ENCODE measurements around the gene CCL28. TPM values are rescaled to one million over a fixed set of nuclear protein-coding genes. Genes with fewer than 3 reads are reported as not detected.

CCL28 gene
- total and polyA plus RNA-seq, 2 of the 13 experiments (the other 11 are each of a cell fraction or from before 2014, with no cell fraction given), result 0.03 TPM; not detected in 1

DNA sequence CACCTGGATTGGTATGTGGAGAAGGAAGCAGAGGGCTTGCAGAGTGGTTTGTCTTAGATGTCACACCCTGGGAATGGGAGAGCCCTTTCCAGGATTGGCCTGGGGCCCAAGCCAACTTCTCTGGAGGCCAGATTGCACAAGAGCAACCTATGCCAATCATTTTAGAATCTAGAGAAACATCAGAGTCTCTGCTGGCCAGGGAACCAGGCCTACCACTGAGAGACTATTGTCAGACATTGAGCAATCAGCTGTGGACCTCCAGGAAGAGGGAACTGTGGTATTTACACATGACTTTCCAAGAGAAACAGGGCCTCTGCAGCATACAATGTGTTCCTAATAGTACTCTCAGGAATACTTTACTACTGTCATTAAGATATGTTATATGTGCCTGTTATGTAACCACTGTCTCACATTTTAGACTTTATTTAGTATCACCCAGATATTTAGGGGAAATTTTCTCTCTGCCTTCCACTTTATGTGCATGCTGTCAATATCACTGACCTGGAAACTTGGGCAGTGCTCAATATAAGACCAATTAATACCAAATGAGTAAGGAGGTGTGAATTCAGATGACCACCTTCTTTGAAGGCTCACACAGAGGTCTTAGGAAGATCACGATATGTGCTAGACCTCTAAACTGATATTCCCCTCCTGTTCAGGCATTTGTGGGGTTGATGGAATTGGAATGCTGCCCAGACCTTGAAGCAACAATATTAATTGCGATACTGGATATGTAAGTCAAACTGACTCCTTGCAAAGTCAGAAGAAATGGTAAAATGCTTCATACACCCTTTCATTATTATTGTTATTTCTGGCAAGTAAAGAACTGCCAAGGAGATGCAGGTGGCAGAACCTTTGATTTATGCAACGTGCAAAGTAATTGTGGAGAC, 20.5 kb upstream of the CCL28 start (continued):
- TF ChIP-seq, protein P1, sequence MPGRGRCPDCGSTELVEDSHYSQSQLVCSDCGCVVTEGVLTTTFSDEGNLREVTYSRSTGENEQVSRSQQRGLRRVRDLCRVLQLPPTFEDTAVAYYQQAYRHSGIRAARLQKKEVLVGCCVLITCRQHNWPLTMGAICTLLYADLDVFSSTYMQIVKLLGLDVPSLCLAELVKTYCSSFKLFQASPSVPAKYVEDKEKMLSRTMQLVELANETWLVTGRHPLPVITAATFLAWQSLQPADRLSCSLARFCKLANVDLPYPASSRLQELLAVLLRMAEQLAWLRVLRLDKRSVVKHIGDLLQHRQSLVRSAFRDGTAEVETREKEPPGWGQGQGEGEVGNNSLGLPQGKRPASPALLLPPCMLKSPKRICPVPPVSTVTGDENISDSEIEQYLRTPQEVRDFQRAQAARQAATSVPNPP (CRISPR knock-in tag; IDR thresholded peaks at IDR 0.05), result peak; percentile 74; the same call in 1 of the 2 replicates
- TF ChIP-seq ZNF530 (CRISPR knock-in tag; IDR thresholded peaks at IDR 0.05; ENCODE audit: low read depth) (no peak), ZNF746 (CRISPR knock-in tag; IDR thresholded peaks at IDR 0.05) (no peak), ZNF777 (CRISPR knock-in tag; IDR thresholded peaks at IDR 0.05) (no peak), MTA1 (CRISPR knock-in tag; IDR thresholded peaks at IDR 0.05; ENCODE audit: borderline replicate concordance) (no peak; the same call in 1 of the 2 replicates), SRSF1 (optimal IDR thresholded peaks at IDR 0.05; ENCODE audit: low read depth, low read length) (no peak), ELF3 (CRISPR knock-in tag; IDR thresholded peaks at IDR 0.05) (peak; percentile 98), NKX3-1 (CRISPR knock-in tag; IDR thresholded peaks at IDR 0.05) (peak; percentile 54; the same call in 1 of the 2 replicates), ZNF121 (CRISPR knock-in tag; IDR thresholded peaks at IDR 0.05) (no peak), ZSCAN9 (CRISPR knock-in tag; IDR thresholded peaks at IDR 0.05; ENCODE audit: borderline replicate concordance) (peak; percentile 76; the same call in 1 of the 2 replicates), NRL (CRISPR knock-in tag; IDR thresholded peaks at IDR 0.05; ENCODE audit: borderline replicate concordance) (no peak), KLF11 (CRISPR knock-in tag; IDR thresholded peaks at IDR 0.05) (no peak), ZNF264 (CRISPR knock-in tag; IDR thresholded peaks at IDR 0.05) (peak; percentile 84), MIER2 (CRISPR knock-in tag; IDR thresholded peaks at IDR 0.05) (peak; percentile 87), MAZ (IDR thresholded peaks at IDR 0.05; ENCODE audit: borderline replicate concordance, low read depth, low read length) (no peak), MAZ (CRISPR knock-in tag; IDR thresholded peaks at IDR 0.05; ENCODE audit: low read depth) (0 out of 2 replicates have a peak, but pooled peaks have one; percentile 36), NFRKB (IDR thresholded peaks at IDR 0.05) (no peak), HOXA5 (CRISPR knock-in tag; IDR thresholded peaks at IDR 0.05) (peak; percentile 79)
- TF ChIP-seq, protein P2, sequence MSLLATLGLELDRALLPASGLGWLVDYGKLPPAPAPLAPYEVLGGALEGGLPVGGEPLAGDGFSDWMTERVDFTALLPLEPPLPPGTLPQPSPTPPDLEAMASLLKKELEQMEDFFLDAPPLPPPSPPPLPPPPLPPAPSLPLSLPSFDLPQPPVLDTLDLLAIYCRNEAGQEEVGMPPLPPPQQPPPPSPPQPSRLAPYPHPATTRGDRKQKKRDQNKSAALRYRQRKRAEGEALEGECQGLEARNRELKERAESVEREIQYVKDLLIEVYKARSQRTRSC (CRISPR knock-in tag; IDR thresholded peaks at IDR 0.05; ENCODE audit: low read depth), result no peak
- TF ChIP-seq, protein P3, sequence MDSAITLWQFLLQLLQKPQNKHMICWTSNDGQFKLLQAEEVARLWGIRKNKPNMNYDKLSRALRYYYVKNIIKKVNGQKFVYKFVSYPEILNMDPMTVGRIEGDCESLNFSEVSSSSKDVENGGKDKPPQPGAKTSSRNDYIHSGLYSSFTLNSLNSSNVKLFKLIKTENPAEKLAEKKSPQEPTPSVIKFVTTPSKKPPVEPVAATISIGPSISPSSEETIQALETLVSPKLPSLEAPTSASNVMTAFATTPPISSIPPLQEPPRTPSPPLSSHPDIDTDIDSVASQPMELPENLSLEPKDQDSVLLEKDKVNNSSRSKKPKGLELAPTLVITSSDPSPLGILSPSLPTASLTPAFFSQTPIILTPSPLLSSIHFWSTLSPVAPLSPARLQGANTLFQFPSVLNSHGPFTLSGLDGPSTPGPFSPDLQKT (CRISPR knock-in tag; IDR thresholded peaks at IDR 0.05; ENCODE audit: borderline replicate concordance), result no peak
- TF ChIP-seq, protein P4, sequence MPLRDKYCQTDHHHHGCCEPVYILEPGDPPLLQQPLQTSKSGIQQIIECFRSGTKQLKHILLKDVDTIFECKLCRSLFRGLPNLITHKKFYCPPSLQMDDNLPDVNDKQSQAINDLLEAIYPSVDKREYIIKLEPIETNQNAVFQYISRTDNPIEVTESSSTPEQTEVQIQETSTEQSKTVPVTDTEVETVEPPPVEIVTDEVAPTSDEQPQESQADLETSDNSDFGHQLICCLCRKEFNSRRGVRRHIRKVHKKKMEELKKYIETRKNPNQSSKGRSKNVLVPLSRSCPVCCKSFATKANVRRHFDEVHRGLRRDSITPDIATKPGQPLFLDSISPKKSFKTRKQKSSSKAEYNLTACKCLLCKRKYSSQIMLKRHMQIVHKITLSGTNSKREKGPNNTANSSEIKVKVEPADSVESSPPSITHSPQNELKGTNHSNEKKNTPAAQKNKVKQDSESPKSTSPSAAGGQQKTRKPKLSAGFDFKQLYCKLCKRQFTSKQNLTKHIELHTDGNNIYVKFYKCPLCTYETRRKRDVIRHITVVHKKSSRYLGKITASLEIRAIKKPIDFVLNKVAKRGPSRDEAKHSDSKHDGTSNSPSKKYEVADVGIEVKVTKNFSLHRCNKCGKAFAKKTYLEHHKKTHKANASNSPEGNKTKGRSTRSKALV (CRISPR knock-in tag; IDR thresholded peaks at IDR 0.05), result 0 out of 2 replicates have a peak, but pooled peaks have one; percentile 32
- TF ChIP-seq, protein P5, sequence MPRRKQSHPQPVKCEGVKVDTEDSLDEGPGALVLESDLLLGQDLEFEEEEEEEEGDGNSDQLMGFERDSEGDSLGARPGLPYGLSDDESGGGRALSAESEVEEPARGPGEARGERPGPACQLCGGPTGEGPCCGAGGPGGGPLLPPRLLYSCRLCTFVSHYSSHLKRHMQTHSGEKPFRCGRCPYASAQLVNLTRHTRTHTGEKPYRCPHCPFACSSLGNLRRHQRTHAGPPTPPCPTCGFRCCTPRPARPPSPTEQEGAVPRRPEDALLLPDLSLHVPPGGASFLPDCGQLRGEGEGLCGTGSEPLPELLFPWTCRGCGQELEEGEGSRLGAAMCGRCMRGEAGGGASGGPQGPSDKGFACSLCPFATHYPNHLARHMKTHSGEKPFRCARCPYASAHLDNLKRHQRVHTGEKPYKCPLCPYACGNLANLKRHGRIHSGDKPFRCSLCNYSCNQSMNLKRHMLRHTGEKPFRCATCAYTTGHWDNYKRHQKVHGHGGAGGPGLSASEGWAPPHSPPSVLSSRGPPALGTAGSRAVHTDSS (CRISPR knock-in tag; conservative IDR thresholded peaks at IDR 0.05), result no peak
- TF ChIP-seq, protein P6, sequence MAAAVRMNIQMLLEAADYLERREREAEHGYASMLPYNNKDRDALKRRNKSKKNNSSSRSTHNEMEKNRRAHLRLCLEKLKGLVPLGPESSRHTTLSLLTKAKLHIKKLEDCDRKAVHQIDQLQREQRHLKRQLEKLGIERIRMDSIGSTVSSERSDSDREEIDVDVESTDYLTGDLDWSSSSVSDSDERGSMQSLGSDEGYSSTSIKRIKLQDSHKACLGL (CRISPR knock-in tag; IDR thresholded peaks at IDR 0.05), result no peak

All from HepG2 (cell line).